ENCODE measurements around the gene ZFP91. TPM values are rescaled to one million over a fixed set of nuclear protein-coding genes. Genes with fewer than 3 reads are reported as not detected.

The ZFP91 gene
- total and polyA plus RNA-seq, 9 of the 15 experiments (the other 6 are each of a cell fraction or from before 2014, with no cell fraction given): 17.6 to 58.3 (median 34.0) TPM

DNA sequence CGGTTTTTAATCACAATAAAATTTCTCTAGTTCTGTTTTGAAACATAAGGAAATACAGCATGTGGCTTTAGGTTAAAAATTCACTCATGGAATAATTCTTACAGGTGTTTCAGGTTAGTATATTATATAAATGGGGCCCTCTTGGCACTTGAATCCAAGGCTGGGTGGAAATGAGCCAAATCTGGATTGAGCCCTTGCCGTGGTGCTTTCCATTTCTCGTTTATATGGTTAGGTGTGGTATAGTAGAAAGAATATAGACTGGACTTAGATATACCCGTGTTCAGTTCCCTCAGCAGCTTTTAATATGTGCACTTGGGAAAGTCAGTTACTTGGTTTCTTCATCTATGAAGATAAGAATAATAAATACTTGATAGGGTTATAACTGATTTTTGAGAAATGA, 16.0 kb downstream of the ZFP91 start:
- Histone ChIP-seq H4K20me1 (replicated peaks; ENCODE audit: control insufficient read depth, insufficient read depth, low read length) (no peaks in the 10 kb centered on the region), H3K79me2 (ENCODE audit: control insufficient read depth, insufficient read depth, low read length) (peaks cover 100% of the 10 kb centered on the region), H3K27me3 (ENCODE audit: control insufficient read depth in 2 of 2, insufficient read depth in 2 of 2, low read length in 2 of 2) (no peaks in the 10 kb centered on the region), H2AFZ (ENCODE audit: low read depth, low read length) (no peak overlapping the region), H3K4me2 (ENCODE audit: insufficient read depth, low read length) (no peak overlapping the region), H3K9me3 (replicated peaks; ENCODE audit: control insufficient read depth, insufficient read depth, low read depth, low read length) (no peaks in the 10 kb centered on the region), H3K9ac (ENCODE audit: insufficient read depth in 1 of 2, low read depth in 2 of 2, low read length in 2 of 2) (no peak overlapping the region), H3K4me1 (replicated peaks in 1 of 2; ENCODE audit: control insufficient read depth in 2 of 2, insufficient read depth in 2 of 2, low read length in 2 of 2) (peaks cover 4 to 16% of the 10 kb centered on the region in 2 experiments; a peak in 4 of 5 replicates), H3K36me3 (ENCODE audit: control insufficient read depth, insufficient read depth, low read length) (peaks cover 47% of the 10 kb centered on the region), H3K4me3 (no peak overlapping the region), H3K27ac (ENCODE audit: extremely low read depth, low read depth, low read length) (no peak overlapping the region), H3K9me1 (ENCODE audit: control insufficient read depth, insufficient read depth, low read length) (peaks cover 3% of the 10 kb centered on the region)
- ChIA-PET POLR2A (interaction anchor here (1.1 kb wide), 1 partner anchor 36 kb away, joined by 3 read pairs; no protein-coding TSS in a partner anchor), CTCF (ENCODE audit: low intra/inter-chr PET ratio) (no interaction called here)
- in situ Hi-C loops (cut with MboI): no loop called here
- DNase-seq (ENCODE audit: extremely low read depth in 1 of 4, low spot score in 3 of 4) (no peak), FAIRE-seq (no peak), ATAC-seq (no peak)
- intact Hi-C loops (cut with micrococcal nuclease): no loop called here
- TF ChIP-seq ATF1 (CRISPR knock-in tag; IDR thresholded peaks at IDR 0.05): no peak
- no peak for TF ChIP-seq ATF1 (tag; IDR thresholded peaks at IDR 0.05)
- TF ChIP-seq ZNF354B (CRISPR knock-in tag; IDR thresholded peaks at IDR 0.05): no peak
- no peak for TF ChIP-seq TSC22D4 (tag; IDR thresholded peaks at IDR 0.05)
- TF ChIP-seq PHF20 (IDR thresholded peaks at IDR 0.05; ENCODE audit: partially characterized antibody): no peak
- TF ChIP-seq XRCC5 (IDR thresholded peaks at IDR 0.05; ENCODE audit: low read depth, low read length): no peak
- TF ChIP-seq BDP1 (IDR thresholded peaks at IDR 0.05; ENCODE audit: insufficient read depth, insufficient read length): no peak
- TF ChIP-seq, protein P1, sequence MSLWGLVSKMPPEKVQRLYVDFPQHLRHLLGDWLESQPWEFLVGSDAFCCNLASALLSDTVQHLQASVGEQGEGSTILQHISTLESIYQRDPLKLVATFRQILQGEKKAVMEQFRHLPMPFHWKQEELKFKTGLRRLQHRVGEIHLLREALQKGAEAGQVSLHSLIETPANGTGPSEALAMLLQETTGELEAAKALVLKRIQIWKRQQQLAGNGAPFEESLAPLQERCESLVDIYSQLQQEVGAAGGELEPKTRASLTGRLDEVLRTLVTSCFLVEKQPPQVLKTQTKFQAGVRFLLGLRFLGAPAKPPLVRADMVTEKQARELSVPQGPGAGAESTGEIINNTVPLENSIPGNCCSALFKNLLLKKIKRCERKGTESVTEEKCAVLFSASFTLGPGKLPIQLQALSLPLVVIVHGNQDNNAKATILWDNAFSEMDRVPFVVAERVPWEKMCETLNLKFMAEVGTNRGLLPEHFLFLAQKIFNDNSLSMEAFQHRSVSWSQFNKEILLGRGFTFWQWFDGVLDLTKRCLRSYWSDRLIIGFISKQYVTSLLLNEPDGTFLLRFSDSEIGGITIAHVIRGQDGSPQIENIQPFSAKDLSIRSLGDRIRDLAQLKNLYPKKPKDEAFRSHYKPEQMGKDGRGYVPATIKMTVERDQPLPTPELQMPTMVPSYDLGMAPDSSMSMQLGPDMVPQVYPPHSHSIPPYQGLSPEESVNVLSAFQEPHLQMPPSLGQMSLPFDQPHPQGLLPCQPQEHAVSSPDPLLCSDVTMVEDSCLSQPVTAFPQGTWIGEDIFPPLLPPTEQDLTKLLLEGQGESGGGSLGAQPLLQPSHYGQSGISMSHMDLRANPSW (CRISPR knock-in tag; IDR thresholded peaks at IDR 0.05): no peak
- no peak for TF ChIP-seq RAD21 (CRISPR knock-in tag; conservative IDR thresholded peaks at IDR 0.05 in 1 of 2, IDR thresholded peaks at IDR 0.05 in 1 of 2)
- TF ChIP-seq KAT2B (IDR thresholded peaks at IDR 0.05; ENCODE audit: low read depth, low read length): no peak
- BruUV-seq (replicated peaks): no TSS peak
- WGBS (ENCODE audit: insufficient coverage, low coverage, missing lambda C conversion rate): 73% methylated on average over 4 of the region's 4 CpGs

Data from K562 (cell line).